HG02642 (cell line): ENCODE results near the gene VIPR2.
"Not testable (repeated sequence)": the region's sequence is repeated elsewhere in the genome, so short reads cannot be mapped to it uniquely, and the experiment has no call there.

Experiments
- ATAC-seq: cut with Tn5 transposase; IDR thresholded peaks from one replicate; pipeline ENCODE4 v1.9.1; 2021; ENCODE audit warnings: mild to moderate bottlenecking; ENCODE audit not compliant: unreplicated experiment, poor library complexity

VIPR2 gene

GRCh38 chr7:159108491-159108890, 36.2 kb downstream of the VIPR2 start:
- ATAC-seq: no peak

DNA sequence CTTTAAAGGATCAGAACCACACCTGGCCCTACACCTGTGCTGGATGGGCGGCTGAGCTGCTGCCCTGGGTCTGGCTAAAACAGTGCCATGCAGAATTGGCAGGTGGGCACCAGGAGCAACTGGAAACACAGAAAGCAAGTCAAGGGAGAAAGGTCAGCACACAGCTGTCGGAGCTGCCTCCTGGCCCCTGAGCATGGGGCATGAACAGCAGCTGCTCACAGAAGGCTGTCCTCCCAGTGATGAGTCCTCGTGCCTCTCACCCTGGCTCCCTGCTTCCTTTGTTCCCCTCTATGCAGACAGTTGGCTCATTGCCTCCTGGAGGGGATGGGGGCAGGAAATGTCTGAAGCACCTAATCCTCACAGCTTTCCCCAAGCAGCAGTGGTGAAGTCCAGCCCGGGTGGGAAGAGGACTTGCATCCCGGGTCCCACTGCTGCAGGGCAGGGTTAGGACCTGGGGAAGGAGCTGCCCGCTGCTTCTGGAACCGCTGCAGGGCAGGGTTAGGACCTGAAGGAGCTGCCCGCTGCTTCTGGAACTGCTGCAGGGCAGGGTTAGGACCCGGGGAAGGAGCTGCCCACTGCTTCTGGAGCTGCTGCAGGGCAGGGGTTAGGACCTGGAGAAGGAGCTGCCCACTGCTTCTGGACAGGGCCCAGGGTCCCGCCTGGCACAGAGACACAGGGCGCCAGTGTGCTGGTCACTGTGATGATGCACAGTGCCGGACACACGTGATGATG, 37.3 kb downstream of the VIPR2 start:
- ATAC-seq: no peak

DNA sequence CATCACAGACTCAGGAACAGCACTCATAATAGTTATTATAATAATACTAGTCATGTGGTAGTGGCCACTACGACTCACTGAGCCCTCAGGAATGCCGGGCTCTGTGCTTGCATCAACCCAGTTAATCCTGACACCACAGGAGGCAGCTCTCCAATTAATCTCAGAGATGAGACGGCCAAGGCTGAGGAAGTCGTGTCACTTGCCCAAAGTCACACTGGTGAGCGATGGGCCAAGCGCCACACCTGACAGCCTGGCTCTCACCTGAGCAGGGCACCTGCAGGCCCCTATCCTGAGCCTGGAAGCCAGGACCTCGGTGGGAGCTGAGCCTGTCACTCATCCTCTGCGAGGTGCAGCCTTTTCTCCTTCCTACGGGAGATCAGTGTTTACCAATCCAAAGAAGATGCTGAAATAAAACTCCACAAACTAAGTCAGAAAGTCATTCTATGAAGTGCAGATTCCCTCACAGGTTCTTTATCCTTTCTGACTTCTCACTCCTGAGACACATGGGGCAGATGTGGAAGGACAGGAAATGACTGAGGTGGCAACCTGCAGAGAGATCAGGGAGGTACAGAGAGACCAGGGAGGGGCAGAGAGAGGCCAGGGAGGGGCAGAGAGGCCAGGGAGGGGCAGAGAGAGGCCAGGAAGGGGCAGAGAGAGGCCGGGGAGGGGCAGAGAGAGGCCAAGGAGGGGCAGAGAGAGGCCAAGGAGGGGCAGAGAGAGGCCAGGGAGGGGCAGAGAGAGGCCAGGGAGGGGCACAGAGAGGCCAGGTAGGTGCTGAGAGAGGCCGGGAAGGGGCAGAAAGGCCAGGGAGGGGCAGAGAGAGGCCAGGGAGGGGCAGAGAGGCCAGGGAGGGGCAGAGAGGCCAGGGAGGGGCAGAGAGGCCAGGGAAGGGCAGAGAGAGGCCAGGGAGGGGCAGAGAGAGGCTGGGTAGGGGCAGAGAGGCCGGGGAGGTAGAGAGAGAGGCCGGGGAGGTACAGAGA, 38.5 kb downstream of the VIPR2 start:
- ATAC-seq: no peak

- ATAC-seq: no peak
Measured at GRCh38 chr7:159105066-159105780, 39.4 kb downstream of the VIPR2 start.

DNA sequence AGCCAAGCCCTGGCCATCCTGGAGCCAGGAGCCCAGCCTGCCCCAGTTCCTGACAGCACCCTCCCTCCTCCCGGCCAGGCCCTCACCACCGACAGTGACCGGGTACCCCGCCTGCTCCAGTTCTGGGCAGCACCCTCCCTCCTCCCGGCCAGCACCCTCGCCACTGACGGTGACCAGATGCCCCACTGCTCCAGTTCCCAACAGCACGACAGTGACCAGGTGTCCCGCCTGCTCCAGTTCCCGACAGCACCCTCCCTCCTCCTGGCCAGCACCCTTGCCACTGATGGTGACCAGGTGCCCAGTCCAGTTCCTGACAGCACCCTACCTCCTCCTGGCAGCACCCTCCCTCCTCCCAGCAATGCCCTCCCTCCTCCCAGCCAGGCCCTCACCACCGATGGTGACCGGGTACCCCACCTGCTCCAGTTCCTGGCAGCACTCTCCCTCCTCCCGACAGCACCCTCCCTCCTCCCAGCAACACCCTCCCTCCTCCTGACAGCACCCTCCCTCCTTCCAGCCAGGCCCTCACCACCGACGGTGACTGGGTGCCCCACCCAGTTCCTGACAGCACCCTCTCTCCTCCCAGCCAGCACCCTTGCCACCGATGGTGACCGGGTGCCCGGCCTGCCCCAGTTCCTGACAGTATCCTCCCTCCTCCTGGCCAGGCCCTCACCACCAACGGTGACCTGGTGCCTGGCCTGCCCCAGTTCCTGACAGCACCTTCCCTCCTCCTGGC, 40.3 kb downstream of the VIPR2 start:
- ATAC-seq: no peak

DNA sequence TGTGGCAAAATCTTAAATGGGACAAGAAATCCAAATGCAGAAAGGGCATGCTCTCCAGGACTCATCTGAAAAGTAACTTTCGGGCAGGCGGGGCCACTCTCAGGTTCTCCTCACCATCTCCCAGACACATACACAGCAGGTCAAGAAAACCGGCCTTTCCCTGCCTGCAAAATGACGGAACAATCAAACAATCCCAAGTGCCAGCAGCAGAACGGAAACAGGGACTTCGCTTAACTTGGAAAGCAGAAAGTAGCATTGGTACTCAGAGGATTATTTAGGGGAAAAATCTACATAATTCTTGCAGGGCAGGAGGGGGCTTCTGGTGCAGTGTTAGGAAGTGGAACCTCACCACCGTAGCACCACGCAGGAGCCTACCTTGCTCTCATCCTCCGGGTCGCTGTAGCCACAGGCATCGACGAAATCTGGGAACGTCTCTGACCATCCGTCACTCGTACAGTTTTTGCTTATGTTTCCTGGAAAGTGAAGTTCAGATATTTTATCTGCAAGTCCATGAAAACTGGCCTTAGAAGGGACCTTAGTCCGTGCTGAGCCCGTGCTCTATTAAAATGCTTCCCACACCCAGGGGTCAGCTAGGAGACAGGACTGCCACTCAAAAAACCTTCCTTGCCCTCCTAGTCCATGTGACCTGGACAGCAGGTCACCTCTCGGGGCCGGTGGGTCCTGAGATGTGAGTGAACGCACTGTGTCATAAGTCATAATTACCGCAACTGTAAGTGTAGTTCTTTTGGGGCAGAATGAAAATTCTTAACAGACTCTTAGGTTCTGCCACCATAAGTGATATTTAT, 41.1 kb downstream of the VIPR2 start:
- no peak for ATAC-seq

DNA sequence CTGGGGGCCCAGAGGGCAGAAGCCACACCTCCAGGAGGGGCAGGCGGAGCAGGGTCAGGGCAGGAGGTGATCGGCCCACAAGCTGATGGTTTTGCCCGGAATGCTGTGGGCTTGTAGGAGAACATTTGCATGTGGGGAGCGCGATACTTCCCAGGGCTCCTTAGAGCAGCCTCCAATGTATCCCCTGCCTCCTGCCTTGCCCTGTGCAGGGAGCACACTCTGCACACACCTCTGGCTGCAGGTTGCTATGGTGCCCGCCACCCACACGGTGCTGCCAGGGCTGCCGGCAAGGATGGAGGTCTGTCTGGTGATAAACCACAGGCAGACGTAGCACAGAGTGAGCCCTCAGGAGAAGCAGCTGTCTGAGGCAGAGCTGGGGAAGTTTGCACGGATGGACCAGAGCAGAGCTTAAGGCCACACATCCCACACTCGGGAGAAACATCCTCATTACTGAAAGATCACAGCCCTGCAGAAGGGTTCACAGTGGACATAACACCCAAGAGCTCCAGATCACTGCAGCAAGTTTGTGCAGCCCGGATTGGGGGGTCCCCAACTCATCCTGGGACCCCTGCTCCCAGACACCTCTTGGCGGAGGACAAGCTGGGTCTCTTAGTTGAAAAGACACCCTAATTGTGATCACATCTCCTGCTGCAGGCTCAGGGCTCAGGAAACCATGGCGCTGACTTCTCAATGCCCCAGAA, 41.8 kb downstream of the VIPR2 start:
- ATAC-seq: no peak

GRCh38 chr7:159101661-159102091, 43.0 kb downstream of the VIPR2 start:
- ATAC-seq: not testable (repeated sequence)

- not testable (repeated sequence) for ATAC-seq
Measured at GRCh38 chr7:159101083-159101395, 43.6 kb downstream of the VIPR2 start.

- ATAC-seq: not testable (repeated sequence)
Measured at GRCh38 chr7:159100281-159101082, 44.2 kb downstream of the VIPR2 start.

DNA sequence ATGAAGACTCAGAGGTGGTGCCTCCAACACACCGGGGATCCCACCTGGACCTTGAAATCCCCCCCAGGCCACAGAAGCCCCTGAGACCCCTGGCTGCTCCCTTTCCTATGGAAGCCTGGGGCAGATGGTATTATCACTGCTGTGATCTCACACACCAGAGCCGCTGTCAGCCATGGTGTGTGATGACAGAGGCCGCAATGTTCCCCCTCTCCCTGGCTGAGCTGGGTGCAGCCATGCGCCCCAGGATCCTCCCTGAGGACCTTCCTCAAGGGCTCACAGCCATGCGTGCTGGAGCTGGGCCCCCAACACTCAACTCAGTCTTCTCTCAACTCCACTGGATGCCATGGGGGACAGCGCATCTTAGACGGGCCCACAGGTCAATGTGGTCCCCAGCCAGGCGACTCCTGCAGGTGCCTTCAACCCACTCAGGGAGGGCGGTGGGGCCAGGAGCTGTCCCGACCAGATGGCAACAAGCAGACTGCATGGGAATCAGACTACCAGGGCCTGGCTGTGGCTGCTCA, 44.9 kb downstream of the VIPR2 start:
- ATAC-seq: no peak

DNA sequence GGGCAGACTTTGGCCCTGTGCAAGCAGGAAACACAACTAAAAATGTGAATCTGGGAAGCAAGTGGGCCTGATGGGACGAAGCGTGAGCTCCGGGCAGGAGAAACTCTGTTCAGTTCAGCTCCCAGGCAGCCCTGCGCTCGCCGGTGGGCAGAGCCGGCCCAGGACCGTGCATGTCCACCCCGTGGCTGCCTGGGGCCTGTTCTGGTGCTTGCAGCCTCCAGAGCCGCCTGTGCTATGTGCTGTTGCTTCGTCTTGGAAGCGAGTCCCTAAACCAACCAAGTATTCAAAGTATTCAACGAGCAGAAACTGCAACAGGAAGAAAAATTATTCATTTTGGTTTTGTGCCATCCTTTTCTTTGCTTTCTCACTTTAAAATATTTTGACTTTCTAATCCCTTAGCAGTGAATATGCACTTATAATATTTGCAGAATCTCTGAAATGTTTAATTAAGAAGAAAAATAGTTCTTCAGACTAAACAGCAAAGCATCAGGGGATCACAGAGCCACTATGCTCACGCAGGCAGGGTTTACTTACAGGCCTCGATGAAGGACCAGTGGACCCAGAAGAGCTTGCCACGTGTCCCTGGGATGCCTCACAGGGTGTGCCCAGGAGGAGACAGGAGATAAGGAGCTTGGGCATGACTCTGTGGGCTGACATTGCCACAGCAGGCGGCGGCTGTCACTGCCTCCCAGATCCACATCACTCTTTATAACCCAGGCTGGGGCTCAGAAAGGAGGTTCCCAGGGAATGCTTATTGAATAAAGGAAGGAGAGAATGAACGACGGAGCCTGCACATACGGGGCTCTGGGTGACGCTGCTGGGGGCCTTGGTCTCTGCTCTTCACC, 45.6 kb downstream of the VIPR2 start:
- no peak for ATAC-seq

- ATAC-seq: no peak
Measured at GRCh38 chr7:159098424-159098786, 46.3 kb downstream of the VIPR2 start.

GRCh38 chr7:159097661-159098423, 46.8 kb downstream of the VIPR2 start:
- no peak for ATAC-seq

DNA sequence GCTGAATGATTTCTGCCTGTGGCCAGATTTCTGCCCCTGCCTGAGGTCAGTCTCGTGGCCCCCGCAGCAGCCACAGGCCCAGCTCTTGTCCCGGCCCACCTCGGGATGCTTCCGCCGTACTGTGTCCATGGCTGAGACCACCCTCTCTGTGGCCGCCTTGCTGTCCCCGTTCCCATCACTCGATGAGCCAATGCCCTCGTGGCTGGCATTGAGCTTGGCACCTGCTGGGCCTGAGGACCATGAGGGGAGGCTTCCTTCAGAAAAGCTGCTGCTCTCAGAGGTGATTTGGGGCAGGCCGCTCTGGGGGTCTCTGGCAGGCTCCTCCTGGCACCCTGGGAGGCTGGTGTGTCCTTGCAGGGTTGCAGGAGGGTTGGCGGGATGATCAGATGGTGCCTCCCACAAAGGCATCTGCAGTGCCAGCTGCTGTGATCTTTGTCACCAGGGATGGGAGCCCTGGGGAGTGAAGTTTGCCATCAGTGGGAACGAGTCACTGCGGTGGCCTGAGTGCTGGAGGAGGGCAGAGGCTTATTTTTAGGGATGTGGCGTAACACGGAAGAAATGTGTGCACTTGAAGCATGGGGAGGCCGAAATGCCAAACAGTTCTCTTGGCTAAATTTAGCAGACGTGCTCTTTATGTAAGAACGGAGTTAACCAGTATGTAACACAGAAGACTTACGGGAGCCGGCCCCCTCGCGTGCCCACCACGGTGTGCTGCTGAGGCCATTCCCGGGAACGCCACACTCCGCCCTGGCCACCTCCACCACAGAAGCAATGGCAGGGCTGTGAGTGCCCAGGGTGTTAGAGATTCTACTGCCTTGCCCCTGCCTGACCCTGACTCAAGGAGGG, 47.7 kb downstream of the VIPR2 start:
- ATAC-seq: no peak
